H54 (cell line): ENCODE data around the gene PCSK9.

Experiments used
- DNase-seq: peaks from one replicate; pipeline ENCODE4 v3.0.0; 2011; ENCODE audit warnings: low spot score, mixed read lengths; ENCODE audit not compliant: insufficient read length
- FAIRE-seq: peaks from 3 replicates; lab custom pipeline; 2011; peaks lifted over from hg19 to GRCh38; lab: Jason Lieb, UNC
- POLR2A ChIP-seq: IDR thresholded peaks from 2 replicates; pipeline ENCODE4 v1.6.1; 2011; ENCODE audit warnings: low read depth, mild to moderate bottlenecking, low read length

PCSK9 gene

GRCh38 chr1:55054396-55054795 is 15.0 kb downstream of the PCSK9 start:
- no peak for FAIRE-seq
- no peak for TF ChIP-seq POLR2A

GRCh38 chr1:55055084-55055882 is 15.9 kb downstream of the PCSK9 start:
- DNase-seq (no peak), FAIRE-seq (no peak)
- no peak for TF ChIP-seq POLR2A

More at GRCh38 chr1:55054396-55054795, 15.0 kb downstream of the PCSK9 start:
- no peak for DNase-seq

GRCh38 chr1:55055951-55056631 is 16.7 kb downstream of the PCSK9 start:
- DNase-seq = no peak
- no peak for FAIRE-seq
- no peak for TF ChIP-seq POLR2A

GRCh38 chr1:55056632-55056992 is 17.3 kb downstream of the PCSK9 start:
- no peak for TF ChIP-seq POLR2A
- DNase-seq (no peak), FAIRE-seq (no peak)

- DNase-seq (no peak), FAIRE-seq (no peak)
- no peak for TF ChIP-seq POLR2A
These were observed 18.1 kb downstream of the PCSK9 start for GRCh38 chr1:55057270-55057955.

GRCh38 chr1:55057956-55058298 is 18.6 kb downstream of the PCSK9 start:
- TF ChIP-seq POLR2A = no peak
- FAIRE-seq (no peak), DNase-seq (no peak)

- FAIRE-seq (no peak), DNase-seq (no peak)
- no peak for TF ChIP-seq POLR2A
These were observed 20.2 kb downstream of the PCSK9 start for GRCh38 chr1:55059302-55060132.

- no peak for TF ChIP-seq POLR2A
- DNase-seq (no peak), FAIRE-seq (no peak)
These were observed 21.0 kb downstream of the PCSK9 start for GRCh38 chr1:55060133-55060999.

- no peak for TF ChIP-seq POLR2A
- no peak for DNase-seq
- no peak for FAIRE-seq
These were observed 21.8 kb downstream of the PCSK9 start for GRCh38 chr1:55061000-55061705.

- TF ChIP-seq POLR2A = no peak
- FAIRE-seq = no peak
- no peak for DNase-seq
These were observed 22.5 kb downstream of the PCSK9 start for GRCh38 chr1:55061706-55062321.

GRCh38 chr1:55062801-55063576 is 23.6 kb downstream of the PCSK9 start:
- FAIRE-seq = no peak
- no peak for DNase-seq
- TF ChIP-seq POLR2A = no peak
